ENCODE data around the gene BRMS1L.
"Not testable (repeated sequence)": the region's sequence is repeated elsewhere in the genome, so short reads cannot be mapped to it uniquely, and the experiment has no call there.

The BRMS1L gene

GRCh38 chr14:35810963-35811362 is 15.2 kb upstream of the BRMS1L start:
- peaks cover 30% of the 10 kb centered on the region for H3K4me1 Mint-ChIP-seq (ENCODE audit: low read depth)
- no peaks in the 10 kb centered on the region for H3K27me3 Mint-ChIP-seq
- no peaks in the 10 kb centered on the region for H3K9me3 Mint-ChIP-seq
- no peaks in the 10 kb centered on the region for H3K36me3 Mint-ChIP-seq (ENCODE audit: low read depth)
- no peak overlapping the region for H3K27ac Mint-ChIP-seq
- H3K4me3 Mint-ChIP-seq, result no peak overlapping the region

GRCh38 chr14:35814371-35815005 is 11.7 kb upstream of the BRMS1L start:
- H3K27ac Mint-ChIP-seq, result no peak overlapping the region
- peaks cover 2% of the 10 kb centered on the region for H3K4me1 Mint-ChIP-seq (ENCODE audit: low read depth)
- no peaks in the 10 kb centered on the region for H3K9me3 Mint-ChIP-seq
- H3K36me3 Mint-ChIP-seq (ENCODE audit: low read depth), result no peaks in the 10 kb centered on the region
- no peak overlapping the region for H3K4me3 Mint-ChIP-seq
- H3K27me3 Mint-ChIP-seq, result no peaks in the 10 kb centered on the region

GRCh38 chr14:35818346-35819115 is 7.6 kb upstream of the BRMS1L start:
- Mint-ChIP-seq H3K36me3 (ENCODE audit: low read depth) (no peaks in the 10 kb centered on the region), H3K4me3 (no peak overlapping the region), H3K27ac (no peak overlapping the region), H3K27me3 (no peaks in the 10 kb centered on the region), H3K4me1 (ENCODE audit: low read depth) (no peaks in the 10 kb centered on the region), H3K9me3 (no peaks in the 10 kb centered on the region)

GRCh38 chr14:35819591-35820540 is 6.3 kb upstream of the BRMS1L start:
- Mint-ChIP-seq H3K9me3 (no peaks in the 10 kb centered on the region), H3K4me1 (ENCODE audit: low read depth) (no peaks in the 10 kb centered on the region)

GRCh38 chr14:35821564-35822411 is 4.3 kb upstream of the BRMS1L start:
- Mint-ChIP-seq H3K4me1 (ENCODE audit: low read depth) (peaks cover 8% of the 10 kb centered on the region), H3K36me3 (ENCODE audit: low read depth) (no peaks in the 10 kb centered on the region), H3K27me3 (no peaks in the 10 kb centered on the region), H3K27ac (no peak overlapping the region), H3K9me3 (no peaks in the 10 kb centered on the region), H3K4me3 (no peak overlapping the region)

More at GRCh38 chr14:35819591-35820540, 6.3 kb upstream of the BRMS1L start:
- Mint-ChIP-seq H3K36me3 (ENCODE audit: low read depth) (no peaks in the 10 kb centered on the region), H3K4me3 (no peak overlapping the region), H3K27ac (no peak overlapping the region), H3K27me3 (no peaks in the 10 kb centered on the region)

- Mint-ChIP-seq H3K27me3 (no peaks in the 10 kb centered on the region), H3K4me1 (ENCODE audit: low read depth) (peaks cover 15% of the 10 kb centered on the region), H3K27ac (no peak overlapping the region), H3K9me3 (no peaks in the 10 kb centered on the region), H3K36me3 (ENCODE audit: low read depth) (no peaks in the 10 kb centered on the region), H3K4me3 (no peak overlapping the region)
Observed at GRCh38 chr14:35822501-35822900, 3.6 kb upstream of the BRMS1L start.

- H3K27me3 Mint-ChIP-seq; H3K36me3 Mint-ChIP-seq (ENCODE audit: low read depth); H3K27ac Mint-ChIP-seq; H3K4me3 Mint-ChIP-seq; H3K9me3 Mint-ChIP-seq: not testable (repeated sequence)
- H3K4me1 Mint-ChIP-seq (ENCODE audit: low read depth), result peaks cover 24% of the 10 kb centered on the region
Observed at GRCh38 chr14:35824446-35825165, 1.5 kb upstream of the BRMS1L start.

GRCh38 chr14:35825968-35826217 is 245 bp upstream of the BRMS1L start:
- Mint-ChIP-seq H3K27ac (peak overlapping the region; percentile 82), H3K9me3 (no peaks in the 10 kb centered on the region), H3K4me1 (ENCODE audit: low read depth) (peaks cover 24% of the 10 kb centered on the region), H3K4me3 (peak overlapping the region; percentile 91), H3K36me3 (ENCODE audit: low read depth) (no peaks in the 10 kb centered on the region), H3K27me3 (no peaks in the 10 kb centered on the region)

GRCh38 chr14:35826952-35827416 is 846 bp downstream of the BRMS1L start:
- Mint-ChIP-seq H3K36me3 (ENCODE audit: low read depth) (peaks cover 10% of the 10 kb centered on the region), H3K4me3 (peak overlapping the region; percentile 91), H3K27ac (no peak overlapping the region), H3K9me3 (no peaks in the 10 kb centered on the region), H3K4me1 (ENCODE audit: low read depth) (peaks cover 24% of the 10 kb centered on the region), H3K27me3 (no peaks in the 10 kb centered on the region)

GRCh38 chr14:35827678-35828472 is 1.7 kb downstream of the BRMS1L start:
- Mint-ChIP-seq H3K27me3 (no peaks in the 10 kb centered on the region), H3K27ac (no peak overlapping the region), H3K4me3 (peak overlapping the region; percentile 91), H3K36me3 (ENCODE audit: low read depth) (peaks cover 13% of the 10 kb centered on the region), H3K9me3 (no peaks in the 10 kb centered on the region), H3K4me1 (ENCODE audit: low read depth) (peaks cover 24% of the 10 kb centered on the region)

GRCh38 chr14:35829449-35829848 is 3.3 kb downstream of the BRMS1L start:
- H3K4me1 Mint-ChIP-seq (ENCODE audit: low read depth), result peaks cover 24% of the 10 kb centered on the region
- H3K27ac Mint-ChIP-seq, result no peak overlapping the region
- no peaks in the 10 kb centered on the region for H3K9me3 Mint-ChIP-seq
- H3K4me3 Mint-ChIP-seq, result no peak overlapping the region
- peaks cover 25% of the 10 kb centered on the region for H3K36me3 Mint-ChIP-seq (ENCODE audit: low read depth)
- H3K27me3 Mint-ChIP-seq, result no peaks in the 10 kb centered on the region

GRCh38 chr14:35835208-35835982 is 9.3 kb downstream of the BRMS1L start:
- no peaks in the 10 kb centered on the region for H3K27me3 Mint-ChIP-seq
- peaks cover 73% of the 10 kb centered on the region for H3K36me3 Mint-ChIP-seq (ENCODE audit: low read depth)
- no peaks in the 10 kb centered on the region for H3K4me1 Mint-ChIP-seq (ENCODE audit: low read depth)
- no peak overlapping the region for H3K27ac Mint-ChIP-seq
- H3K9me3 Mint-ChIP-seq, result no peaks in the 10 kb centered on the region
- H3K4me3 Mint-ChIP-seq, result no peak overlapping the region

GRCh38 chr14:35841704-35842103 is 15.6 kb downstream of the BRMS1L start:
- H3K36me3 Mint-ChIP-seq (ENCODE audit: low read depth), result peaks cover 78% of the 10 kb centered on the region
- not testable (repeated sequence) for H3K4me3 Mint-ChIP-seq, H3K27ac Mint-ChIP-seq

More at GRCh38 chr14:35841704-35842103, 15.6 kb downstream of the BRMS1L start:
- not testable (repeated sequence) for H3K4me1 Mint-ChIP-seq (ENCODE audit: low read depth); H3K27me3 Mint-ChIP-seq
- peaks cover 23% of the 10 kb centered on the region for H3K9me3 Mint-ChIP-seq
